GM12864 (cell line): ENCODE results near the gene SLC41A3.

Experiments used
- DNase-seq: peaks from one replicate; pipeline ENCODE4 v3.0.0-alpha.2; 2011; ENCODE audit warnings: low read depth
- H3K4me3 ChIP-seq: 2 replicates; pipeline ENCODE4 v1.5.1; 2011; ENCODE audit warnings: mild to moderate bottlenecking, low read depth, low read length, control low read depth
- CTCF ChIP-seq: IDR thresholded peaks from 2 replicates; pipeline ENCODE4 v1.5.1; 2011; ENCODE audit warnings: low read depth, mild to moderate bottlenecking, moderate library complexity, low read length, control low read depth, inconsistent platforms; ENCODE audit errors: missing control alignments

Gene SLC41A3

GRCh38 chr3:126083913-126084767 is at the start of gene SLC41A3:
Gene SLC41A3, minus strand, starts transcription at chr3:126084124. Its CDS starts 15,905 bp downstream, at chr3:126068219.
- DNase-seq = peak; percentile 70
- H3K4me3 ChIP-seq = peak within 1 kb of the TSS; percentile 68
- TF ChIP-seq CTCF = peak; percentile 59

DNA sequence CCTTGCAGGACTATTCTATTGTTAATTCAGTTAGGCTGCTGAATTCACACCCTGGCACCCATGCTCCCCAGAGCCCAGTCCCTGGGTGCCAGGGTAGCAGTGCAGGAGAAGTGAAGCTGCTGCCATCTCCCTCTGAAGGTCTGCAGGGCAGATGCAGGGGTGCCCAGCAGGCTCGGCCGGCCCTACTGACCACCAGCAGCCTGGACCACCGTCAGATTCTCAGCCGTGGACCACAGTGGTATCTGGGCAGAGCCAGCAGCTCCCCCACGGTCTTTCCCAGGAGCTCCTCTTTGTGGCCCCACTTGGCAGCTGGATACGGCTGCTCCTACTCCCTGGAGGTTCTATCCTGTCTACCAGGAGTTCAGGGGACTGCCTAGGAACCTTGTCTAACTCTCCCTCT is 49.7 kb upstream of the SLC41A3 start:
- H3K4me3 ChIP-seq = no peak overlapping the region
- TF ChIP-seq CTCF = no peak
- DNase-seq = no peak

GRCh38 chr3:126132751-126133511 is 49.0 kb upstream of the SLC41A3 start:
- no peak for DNase-seq
- no peak overlapping the region for H3K4me3 ChIP-seq

DNA sequence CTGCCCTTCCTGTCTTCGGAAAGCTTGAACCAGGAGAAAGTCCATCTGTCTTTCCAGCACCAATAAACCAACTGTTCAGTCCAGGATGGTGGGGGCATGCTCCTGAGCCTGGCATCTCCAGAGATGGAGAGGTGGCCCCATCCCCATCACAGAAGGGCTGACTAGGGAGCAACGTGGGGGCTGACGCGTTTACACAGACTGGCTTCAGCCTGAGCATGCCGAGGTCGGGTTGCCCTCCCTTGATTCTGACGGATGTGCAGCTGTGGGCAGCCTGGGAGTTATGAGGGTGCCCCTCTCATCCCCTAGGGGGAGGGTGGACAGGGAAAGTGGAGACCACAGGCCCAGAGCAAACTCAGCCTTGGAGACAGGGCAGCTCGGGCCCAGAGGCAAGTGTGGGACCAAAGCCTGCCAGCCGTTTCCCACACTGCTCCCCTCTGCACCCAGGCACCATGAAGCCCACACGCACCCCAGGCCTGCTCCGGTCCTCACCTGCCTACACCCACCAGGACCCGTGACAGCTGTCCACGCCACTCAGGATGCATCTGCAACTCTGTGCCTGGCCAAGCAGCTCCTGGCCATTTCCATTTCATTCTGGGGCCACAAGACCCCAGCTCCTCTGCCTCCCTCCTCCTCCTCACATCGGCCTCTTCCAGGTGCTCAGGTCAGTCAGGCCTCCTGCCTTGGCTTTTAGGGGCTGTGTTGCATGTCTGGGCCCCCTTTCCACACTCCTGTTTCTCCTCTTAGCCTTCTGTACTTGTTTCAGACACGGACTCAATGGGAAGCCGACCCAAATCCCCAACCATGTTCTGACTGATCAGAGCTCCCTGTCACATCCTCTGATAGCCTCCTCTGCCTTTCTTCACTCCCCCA is 48.2 kb upstream of the SLC41A3 start:
- H3K4me3 ChIP-seq = no peak overlapping the region
- DNase-seq = no peak
- TF ChIP-seq CTCF = no peak

More at GRCh38 chr3:126132751-126133511, 49.0 kb upstream of the SLC41A3 start:
- peak; percentile 16 for TF ChIP-seq CTCF

DNA sequence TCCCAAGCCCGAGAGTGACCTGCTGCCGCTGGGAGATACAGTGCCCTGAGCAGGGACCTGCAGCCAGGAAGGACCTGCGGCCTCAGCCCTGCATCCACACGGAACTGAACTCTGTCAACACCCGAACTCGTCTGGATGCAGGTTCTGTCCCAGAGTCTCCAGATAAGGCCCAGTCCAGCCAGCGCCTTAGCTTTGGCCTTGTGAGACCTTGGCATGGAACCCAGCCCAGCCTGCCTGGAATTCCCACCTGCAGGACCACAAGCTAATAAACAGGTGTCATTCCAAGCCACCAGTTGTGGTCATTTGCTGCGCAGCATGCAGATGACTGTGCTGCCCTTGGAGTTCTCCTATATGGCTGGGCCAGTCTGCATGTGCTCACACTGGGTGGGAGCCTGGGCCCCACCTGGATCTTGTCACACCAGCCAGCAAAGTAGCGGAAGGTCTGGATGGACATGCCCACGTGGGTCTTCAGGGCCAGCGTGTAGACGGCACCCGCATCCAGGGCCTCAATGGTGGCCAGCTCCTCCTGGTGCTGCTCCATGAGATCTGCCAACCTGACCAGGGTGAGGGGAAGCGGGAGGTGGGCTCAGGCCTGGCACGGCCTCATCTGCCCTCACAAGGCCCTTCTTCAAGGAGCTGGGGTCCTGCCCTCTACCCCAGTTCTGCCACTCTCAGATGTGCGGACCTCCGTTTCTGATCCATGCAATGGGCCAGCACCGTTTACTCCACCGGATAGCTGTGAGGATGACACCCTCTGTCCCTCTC is 47.2 kb upstream of the SLC41A3 start:
- DNase-seq = no peak
- no peak overlapping the region for H3K4me3 ChIP-seq
- TF ChIP-seq CTCF = no peak
